Uterus (tissue), 4 donors: ENCODE data around the gene ARHGEF28. TPM values are rescaled to one million over a fixed set of nuclear protein-coding genes. Genes with fewer than 3 reads are reported as not detected.

Experiments used
- DNase-seq, 2 donors: peaks; one replicate each; pipeline ENCODE4 v3.0.0-alpha.2; 2019 to 2020
- H3K27ac ChIP-seq, 2 donors: fragments of 200-600 bp; sonication (generic); 1 replicate in 1 of 2; 2 replicates in 1 of 2; pipeline ENCODE4 v1.5.1; 2016 to 2018
- H3K27me3 ChIP-seq, 2 donors: fragments of 200-600 bp; sonication (generic); one replicate each; pipeline ENCODE4 v1.5.1; 2018 to 2019; ENCODE audit warnings: control low read depth in 1 of 2
- H3K36me3 ChIP-seq, 2 donors: fragments of 200-600 bp; sonication (generic); one replicate each; pipeline ENCODE4 v1.5.1; 2019; ENCODE audit warnings: control low read depth in 1 of 2
- H3K4me1 ChIP-seq, 2 donors: fragments of 200-600 bp; sonication (generic); one replicate each; pipeline ENCODE4 v1.5.1; 2018 to 2019; ENCODE audit warnings: control low read depth in 1 of 2
- H3K4me3 ChIP-seq, 2 donors: fragments of 200-600 bp; sonication (generic); 1 replicate in 1 of 2; 2 replicates in 1 of 2; pipeline ENCODE4 v1.5.1; 2018 to 2019; ENCODE audit warnings: mild to moderate bottlenecking in 1 of 2
- H3K9me3 ChIP-seq, 2 donors: fragments of 200-600 bp; sonication (generic); one replicate each; pipeline ENCODE4 v1.5.1; 2019; ENCODE audit warnings: control low read depth in 1 of 2
- POLR2A ChIP-seq, 2 donors: fragments of 450-650 bp; IDR thresholded peaks; one replicate each; pipeline ENCODE4 v1.6.1; 2016; ENCODE audit warnings: antibody characterized with exemption in 2 of 2, mild to moderate bottlenecking in 1 of 2, moderate library complexity in 1 of 2
- intact Hi-C: fragments of 100-400 bp; cut with DNase I; formaldehyde crosslinking; loops from one replicate; pipeline ENCODE4 v1.15.1; 2023; ENCODE audit warnings: low total_unique reads
- total RNA-seq, 4 donors: library from RNA; depleted of rRNA in 3 of 4; stranded (reverse); fragments of >200 nt in 3 of 4; gene quantifications; one replicate each; pipeline versions ENCODE4 v1.1.0 to v1.2.4, GENCODE V29; 2014 to 2023
- TF ChIP-seq, protein P1 (sequence below), 4 experiments: fragments of 200-600 bp in 2 of 4; fragments of 450-650 bp in 2 of 4; sonication (generic) in 2 of 4; IDR thresholded peaks; one replicate each; pipeline ENCODE4 v1.5.1; 2016 to 2019; ENCODE audit warnings: antibody characterized with exemption in 4 of 4, mild to moderate bottlenecking in 2 of 4, moderate library complexity in 1 of 4
- donor health status: DM: yes; HTN: yes; CAD: no.

ARHGEF28 gene
- total RNA-seq, 4 donors from 2014 or later: 11.9 to 23.2 (median 19.3) TPM

DNA sequence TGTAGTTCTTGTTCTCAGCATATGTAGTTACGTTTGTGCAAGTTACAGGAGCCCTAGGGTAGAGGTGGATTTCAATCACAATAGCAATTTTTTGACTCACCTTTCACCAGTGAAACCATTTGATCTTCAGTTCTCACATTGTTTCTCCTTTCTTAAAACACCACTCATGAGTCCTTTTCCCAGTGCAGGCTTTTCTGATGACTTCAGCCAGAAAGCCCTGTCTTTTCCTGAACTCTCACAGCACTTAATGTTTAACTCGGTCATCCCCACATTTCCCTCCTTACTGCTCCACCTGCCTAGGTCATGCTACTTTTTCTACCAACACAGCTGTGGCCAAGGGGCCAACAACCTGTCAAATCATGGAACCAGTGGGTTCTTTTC lies 37.9 kb downstream of the ARHGEF28 start:
- Histone ChIP-seq H3K27ac (no peak overlapping the region), H3K4me1 (no peaks in the 10 kb centered on the region), H3K36me3 (no peaks in the 10 kb centered on the region), H3K4me3 (no peak overlapping the region), H3K9me3 (no peaks in the 10 kb centered on the region), H3K27me3 (no peaks in the 10 kb centered on the region)
- intact Hi-C loops: no loop called here
- no peak for DNase-seq
- TF ChIP-seq POLR2A (IDR thresholded peaks at IDR 0.05): no peak
- TF ChIP-seq, protein P1, sequence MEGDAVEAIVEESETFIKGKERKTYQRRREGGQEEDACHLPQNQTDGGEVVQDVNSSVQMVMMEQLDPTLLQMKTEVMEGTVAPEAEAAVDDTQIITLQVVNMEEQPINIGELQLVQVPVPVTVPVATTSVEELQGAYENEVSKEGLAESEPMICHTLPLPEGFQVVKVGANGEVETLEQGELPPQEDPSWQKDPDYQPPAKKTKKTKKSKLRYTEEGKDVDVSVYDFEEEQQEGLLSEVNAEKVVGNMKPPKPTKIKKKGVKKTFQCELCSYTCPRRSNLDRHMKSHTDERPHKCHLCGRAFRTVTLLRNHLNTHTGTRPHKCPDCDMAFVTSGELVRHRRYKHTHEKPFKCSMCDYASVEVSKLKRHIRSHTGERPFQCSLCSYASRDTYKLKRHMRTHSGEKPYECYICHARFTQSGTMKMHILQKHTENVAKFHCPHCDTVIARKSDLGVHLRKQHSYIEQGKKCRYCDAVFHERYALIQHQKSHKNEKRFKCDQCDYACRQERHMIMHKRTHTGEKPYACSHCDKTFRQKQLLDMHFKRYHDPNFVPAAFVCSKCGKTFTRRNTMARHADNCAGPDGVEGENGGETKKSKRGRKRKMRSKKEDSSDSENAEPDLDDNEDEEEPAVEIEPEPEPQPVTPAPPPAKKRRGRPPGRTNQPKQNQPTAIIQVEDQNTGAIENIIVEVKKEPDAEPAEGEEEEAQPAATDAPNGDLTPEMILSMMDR (IDR thresholded peaks at IDR 0.05): no peak

GRCh38 chr5:73664796-73665195 lies 38.8 kb downstream of the ARHGEF28 start:
- no peak overlapping the region for H3K4me3 ChIP-seq
- H3K9me3 ChIP-seq: no peaks in the 10 kb centered on the region
- no peaks in the 10 kb centered on the region for H3K36me3 ChIP-seq
- no peaks in the 10 kb centered on the region for H3K4me1 ChIP-seq
- no peak overlapping the region for H3K27ac ChIP-seq
- no peak for DNase-seq
- TF ChIP-seq POLR2A (IDR thresholded peaks at IDR 0.05): no peak
- TF ChIP-seq, protein P1 (IDR thresholded peaks at IDR 0.05): no peak
- no peaks in the 10 kb centered on the region for H3K27me3 ChIP-seq
- intact Hi-C loops: no loop called here

- H3K4me3 ChIP-seq: no peak overlapping the region
- no peaks in the 10 kb centered on the region for H3K9me3 ChIP-seq
- no peaks in the 10 kb centered on the region for H3K4me1 ChIP-seq
- TF ChIP-seq, protein P1 (IDR thresholded peaks at IDR 0.05): no peak
- no peak for TF ChIP-seq POLR2A (IDR thresholded peaks at IDR 0.05)
- no peak for DNase-seq
- no peaks in the 10 kb centered on the region for H3K36me3 ChIP-seq
- no peaks in the 10 kb centered on the region for H3K27me3 ChIP-seq
- intact Hi-C loops: no loop called here
- no peak overlapping the region for H3K27ac ChIP-seq
Observed at GRCh38 chr5:73666891-73667290, 40.9 kb downstream of the ARHGEF28 start.

DNA sequence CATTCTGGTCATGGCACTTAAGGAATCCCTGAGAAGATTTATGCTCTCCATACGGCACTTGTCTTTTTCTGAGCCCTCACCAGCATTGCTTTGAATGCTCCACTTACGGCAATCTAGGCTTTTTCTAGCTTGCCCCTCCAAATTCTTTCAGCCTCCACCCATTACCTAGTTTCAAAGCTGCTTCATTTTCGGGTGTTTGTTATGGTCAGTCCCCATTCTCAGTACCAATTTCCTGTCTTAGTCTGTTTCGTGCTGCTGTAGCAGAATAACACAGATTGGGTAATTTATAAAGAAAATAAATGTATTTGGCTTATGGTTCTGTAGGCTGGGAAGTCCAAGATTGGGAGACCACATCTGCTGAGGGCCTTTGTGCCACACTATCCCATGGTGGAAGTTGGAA lies 42.0 kb downstream of the ARHGEF28 start:
- intact Hi-C loops: no loop called here
- Histone ChIP-seq H3K9me3 (no peaks in the 10 kb centered on the region), H3K36me3 (no peaks in the 10 kb centered on the region), H3K27me3 (no peaks in the 10 kb centered on the region), H3K4me1 (no peaks in the 10 kb centered on the region), H3K4me3 (no peak overlapping the region), H3K27ac (no peak overlapping the region)
- DNase-seq: no peak
- TF ChIP-seq, protein P1 (IDR thresholded peaks at IDR 0.05): no peak
- TF ChIP-seq POLR2A (IDR thresholded peaks at IDR 0.05): no peak

DNA sequence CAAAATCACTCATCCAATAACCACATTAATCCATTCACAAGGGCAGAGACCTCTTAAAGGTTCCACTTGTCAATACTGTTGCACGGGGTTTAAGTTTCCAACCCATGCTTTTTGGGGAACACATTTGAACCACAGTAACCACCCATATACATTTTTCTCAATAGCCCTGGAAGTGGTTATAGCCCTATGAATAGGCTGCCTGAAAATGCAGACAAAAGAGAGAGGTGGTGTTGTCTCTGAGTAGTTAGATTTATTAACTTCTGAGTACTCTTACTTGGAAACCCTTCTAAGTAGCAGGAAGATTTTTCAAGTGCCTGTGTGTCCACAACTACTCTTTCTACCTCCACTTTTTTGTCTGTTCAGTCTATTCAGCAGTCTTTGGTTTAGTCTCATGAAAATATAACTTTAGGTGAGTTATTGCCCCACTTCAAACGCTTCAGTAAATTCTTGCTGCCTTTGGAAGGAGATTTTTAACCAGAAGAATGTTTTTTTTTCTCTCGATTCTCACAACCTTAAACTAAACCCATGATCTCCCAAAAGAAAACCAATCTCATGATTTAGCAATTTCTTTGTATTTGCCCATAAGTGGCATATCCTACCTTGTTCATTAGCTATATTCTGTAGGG lies 42.6 kb downstream of the ARHGEF28 start:
- DNase-seq: no peak
- no peaks in the 10 kb centered on the region for H3K9me3 ChIP-seq
- H3K4me3 ChIP-seq: no peak overlapping the region
- H3K27ac ChIP-seq: no peak overlapping the region
- TF ChIP-seq, protein P1 (IDR thresholded peaks at IDR 0.05): no peak
- TF ChIP-seq POLR2A (IDR thresholded peaks at IDR 0.05): no peak
- no peaks in the 10 kb centered on the region for H3K36me3 ChIP-seq
- H3K27me3 ChIP-seq: no peaks in the 10 kb centered on the region
- no peaks in the 10 kb centered on the region for H3K4me1 ChIP-seq
- intact Hi-C loops: no loop called here
